ENCODE measurements around the gene TMEM141. TPM values are rescaled to one million over a fixed set of nuclear protein-coding genes. Genes with fewer than 3 reads are reported as not detected.
A peak's percentile ranks its signal among the peaks of the same experiment; 100 is the strongest.
"Not testable (repeated sequence)": the region's sequence is repeated elsewhere in the genome, so short reads cannot be mapped to it uniquely, and the experiment has no call there.

Gene TMEM141
- total RNA-seq, 1 donor from 2014 or later = 15.9 TPM

DNA sequence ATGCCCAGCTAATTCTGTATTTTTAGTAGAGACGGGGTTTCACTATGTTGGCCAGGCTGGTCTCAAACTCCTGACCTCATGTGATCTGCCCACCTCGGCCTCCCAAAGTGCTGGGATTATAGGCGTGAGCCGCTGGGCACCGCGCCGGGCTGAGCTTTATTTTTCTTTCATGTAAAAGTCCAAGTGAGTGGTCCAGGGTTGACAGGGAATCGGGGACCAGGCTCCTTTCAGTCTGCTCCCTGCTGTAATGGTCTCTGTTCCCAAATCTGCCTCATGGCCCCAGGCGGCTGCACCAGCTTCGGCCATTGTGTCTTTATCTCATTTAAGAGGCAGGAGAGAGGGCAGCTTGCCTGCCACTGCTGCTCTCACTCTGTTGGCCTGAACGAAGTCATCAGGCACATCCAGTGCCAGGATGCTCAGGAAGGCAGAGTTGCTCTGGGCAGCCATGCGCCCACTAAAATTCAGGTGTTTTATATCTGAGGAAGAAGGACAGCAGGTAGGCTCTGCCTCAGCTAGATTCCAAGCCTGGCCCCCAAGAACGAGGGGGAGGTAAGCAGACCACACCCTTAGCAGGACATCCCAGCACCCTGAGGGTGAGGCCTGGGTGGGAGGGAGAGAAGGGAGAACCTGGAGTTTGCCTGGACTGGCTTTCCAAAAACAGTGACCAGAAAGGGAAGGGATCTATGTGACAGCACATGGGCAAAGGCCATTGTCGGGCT is 3.3 kb downstream of the TMEM141 start:
- DNase-seq = no peak

DNA sequence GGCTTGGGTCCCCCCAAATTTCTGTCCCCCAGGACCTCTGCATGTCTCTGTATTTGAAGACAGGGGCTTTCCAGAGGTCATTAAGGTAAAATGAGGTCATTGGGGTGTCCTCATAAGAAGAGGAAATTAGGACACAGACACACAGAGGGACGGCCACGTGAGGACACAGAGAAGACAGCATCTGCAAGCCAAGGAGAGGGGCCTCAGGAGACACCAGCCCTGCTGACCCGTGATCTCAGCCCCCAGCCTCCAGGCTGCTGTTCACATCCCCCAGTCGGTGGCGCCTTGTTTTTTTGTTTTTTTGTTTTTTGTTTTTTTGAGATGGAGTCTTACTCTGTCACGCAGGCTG is 3.8 kb downstream of the TMEM141 start:
- no peak for DNase-seq

DNA sequence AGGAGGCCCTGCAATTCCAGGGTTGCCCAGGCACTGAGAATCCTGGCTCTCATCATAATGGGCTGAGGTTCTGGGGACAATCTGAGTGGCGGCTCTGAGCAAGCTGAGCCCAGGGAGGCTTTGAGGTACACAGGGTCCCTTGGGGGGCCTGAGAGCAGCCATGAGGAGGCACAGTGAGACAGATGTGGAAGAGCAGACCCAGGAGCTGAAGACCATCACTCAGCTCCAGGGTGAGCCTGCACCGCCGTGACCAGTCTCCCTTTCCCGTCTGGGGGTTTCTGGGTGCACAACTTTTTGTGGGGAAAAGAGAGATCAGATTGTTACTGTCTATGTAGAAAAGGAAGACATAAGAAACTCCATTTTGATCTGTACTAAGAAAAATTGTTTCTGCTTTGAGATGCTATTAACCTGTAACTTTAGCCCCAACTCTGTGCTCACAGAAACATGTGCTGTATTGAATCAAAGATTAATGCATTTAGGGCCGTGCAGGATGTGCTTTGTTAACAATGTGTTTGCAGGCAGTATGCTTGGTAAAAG is 5.2 kb downstream of the TMEM141 start, which contains the start of gene CCDC183:
Gene CCDC183 (plus strand): TSS at position 101 of the 537 bp plus-strand sequence. CDS start 60 bp downstream, at position 161.
- DNase-seq = no peak

DNA sequence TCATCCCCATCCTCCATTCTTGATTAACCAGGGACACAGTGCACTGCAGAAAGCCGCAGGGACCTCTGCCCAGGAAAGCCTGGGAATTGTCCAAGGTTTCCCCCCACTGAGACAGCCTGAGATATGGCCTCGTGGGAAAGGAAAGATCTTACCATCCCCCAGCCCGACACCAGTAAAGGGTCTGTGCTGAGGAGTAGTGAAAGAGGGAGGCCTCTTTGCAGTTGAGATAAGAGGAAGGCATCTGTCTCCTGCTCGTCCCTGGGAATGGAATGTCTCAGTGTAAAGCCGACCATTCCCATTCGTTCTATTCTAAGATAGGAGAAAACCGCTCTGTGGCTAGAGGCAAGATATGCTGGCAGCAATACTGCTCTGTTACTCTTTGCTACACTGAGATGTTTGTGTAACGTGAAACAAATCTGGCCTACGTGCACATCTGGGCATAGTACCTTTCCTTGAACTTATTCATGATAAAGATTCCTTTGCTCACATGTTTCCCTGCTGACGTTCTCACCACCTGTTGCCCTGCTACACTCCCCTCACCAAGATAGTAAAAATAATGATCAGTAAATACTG is 5.7 kb downstream of the TMEM141 start:
- DNase-seq = not testable (repeated sequence)

DNA sequence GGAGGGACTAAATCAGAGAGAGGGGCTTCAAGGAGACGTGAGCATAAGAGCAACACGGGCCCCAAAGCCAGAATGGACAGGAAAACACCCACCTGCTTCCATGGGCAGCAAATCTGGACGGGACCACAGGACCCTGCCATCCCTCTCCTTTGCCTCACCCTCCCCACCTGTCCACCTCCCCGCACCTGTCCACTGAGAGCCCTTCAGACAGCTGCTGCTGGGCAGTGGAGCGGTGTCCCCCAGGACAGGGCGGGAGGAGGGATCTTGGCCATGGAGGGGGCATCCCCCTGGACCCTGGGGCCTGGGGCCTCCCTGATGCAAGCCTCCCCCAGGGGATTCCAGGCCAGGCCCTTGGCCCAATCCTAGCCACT is 7.5 kb downstream of the TMEM141 start:
- DNase-seq = no peak

DNA sequence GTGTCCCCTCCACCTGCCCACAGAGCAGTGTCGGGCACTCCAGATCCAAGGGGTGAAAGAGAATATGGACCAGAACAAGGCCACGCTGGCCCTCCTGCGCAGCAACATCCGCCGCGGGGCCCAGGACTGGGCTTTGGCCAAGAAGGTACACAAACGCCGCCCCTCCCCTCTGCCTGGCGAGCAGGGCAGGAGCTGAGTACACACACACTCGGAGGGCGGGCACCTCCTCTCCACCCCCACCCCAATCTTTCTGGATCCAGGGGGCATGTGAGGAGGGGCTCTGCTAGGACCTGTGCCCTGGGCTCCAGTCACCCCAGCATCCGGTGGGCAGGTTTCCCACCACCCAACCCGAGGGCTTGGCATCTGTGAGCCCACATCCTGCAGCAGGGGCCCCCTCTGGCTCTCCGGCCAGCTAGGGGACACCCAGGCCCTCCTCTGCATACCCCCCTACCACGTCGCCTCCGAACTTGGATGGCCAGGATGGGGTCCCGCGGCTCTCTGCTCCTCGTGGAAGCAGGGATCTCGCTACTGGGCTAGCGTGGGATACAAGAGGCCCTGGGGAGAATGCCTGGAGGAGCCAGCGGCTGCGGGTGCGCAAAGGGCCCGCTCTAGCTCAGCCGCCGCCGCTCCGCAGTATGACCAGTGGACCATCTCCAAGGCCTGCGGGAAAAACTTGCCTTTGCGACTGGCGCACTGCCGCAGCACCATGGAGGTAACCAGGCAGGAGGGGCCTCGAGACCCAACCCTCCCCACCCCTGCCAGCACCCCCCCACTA is 8.1 kb downstream of the TMEM141 start:
- no peak for DNase-seq

DNA sequence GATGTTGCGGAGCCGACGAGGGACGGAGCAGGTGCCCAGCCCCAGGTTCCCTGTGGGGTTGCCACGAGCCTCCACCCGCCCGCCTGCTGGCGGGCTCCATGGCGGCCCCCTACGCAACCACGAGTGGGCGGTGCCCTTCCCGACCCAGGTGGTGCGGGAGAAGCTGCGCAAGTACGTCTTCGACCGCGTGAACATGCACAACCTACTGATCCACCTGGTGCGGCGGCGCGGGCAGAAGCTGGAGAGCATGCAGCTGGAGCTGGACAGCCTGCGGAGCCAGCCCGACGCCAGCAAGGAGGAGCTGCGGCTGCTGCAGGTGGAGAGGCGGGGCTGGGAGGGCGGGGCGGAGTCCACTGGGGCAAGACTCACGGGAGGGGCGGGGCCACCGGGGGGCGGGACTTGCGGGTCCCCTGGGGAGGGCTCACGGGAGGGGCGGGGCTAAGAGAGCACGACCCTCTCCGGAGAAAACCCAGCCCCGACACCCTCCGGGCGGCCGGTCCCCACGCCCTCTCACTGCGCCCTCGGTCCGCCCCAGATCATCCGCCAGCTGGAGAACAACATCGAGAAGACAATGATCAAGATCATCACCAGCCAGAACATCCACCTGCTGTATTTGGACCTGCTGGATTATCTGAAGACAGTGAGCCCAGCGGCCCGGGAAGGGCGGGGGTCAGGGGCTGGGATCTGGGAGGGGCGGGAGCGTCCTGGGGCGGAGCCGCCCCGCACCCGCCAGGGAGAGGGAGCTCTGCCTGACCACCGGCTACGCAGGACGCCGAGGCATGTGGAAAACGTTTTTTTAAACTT is 8.9 kb downstream of the TMEM141 start:
- DNase-seq = peak; percentile 77

DNA sequence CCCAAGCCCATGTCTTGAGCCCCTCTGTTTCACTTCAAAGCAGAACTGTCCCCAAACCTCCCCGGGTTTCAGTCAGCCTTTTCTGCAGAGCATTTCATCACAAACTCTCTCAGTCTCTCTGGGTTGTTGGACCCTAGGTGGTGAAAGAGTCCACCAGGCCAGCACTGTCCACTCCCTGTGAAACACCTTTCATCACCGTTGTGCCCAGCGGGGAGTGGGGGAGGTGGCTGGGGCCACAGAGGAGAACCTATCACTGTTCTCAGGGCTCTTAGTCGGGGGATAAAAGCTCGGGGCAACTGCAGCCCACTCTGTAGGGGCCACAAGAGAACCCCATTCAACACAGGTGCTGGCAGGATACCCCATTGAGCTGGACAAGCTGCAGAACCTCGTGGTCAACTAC is 11.2 kb downstream of the TMEM141 start:
- DNase-seq = no peak

DNA sequence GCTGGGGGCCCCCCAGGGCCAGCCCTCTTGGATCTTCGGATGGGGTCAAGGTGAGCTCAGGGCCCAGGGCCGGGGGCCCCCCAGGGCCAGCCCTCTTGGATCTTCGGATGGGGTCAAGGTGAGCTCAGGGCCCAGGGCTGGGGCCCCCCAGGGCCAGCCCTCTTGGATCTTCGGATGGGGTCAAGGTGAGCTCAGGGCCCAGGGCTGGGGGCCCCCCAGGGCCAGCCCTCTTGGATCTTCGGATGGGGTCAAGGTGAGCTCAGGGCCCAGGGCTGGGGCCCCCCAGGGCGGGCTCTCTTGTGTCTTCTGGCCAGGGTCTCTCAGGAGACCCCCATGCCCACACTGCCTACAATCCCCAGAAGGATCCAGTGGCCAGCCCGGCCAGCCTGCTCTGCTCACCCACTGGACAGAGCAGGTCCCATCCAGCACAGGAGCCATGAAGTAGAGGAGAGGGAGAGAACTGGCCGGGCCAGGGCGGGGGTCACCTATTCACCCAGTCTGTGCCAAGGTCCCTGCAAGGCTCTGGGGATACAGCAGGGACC is 11.9 kb downstream of the TMEM141 start:
- DNase-seq = not testable (repeated sequence)

DNA sequence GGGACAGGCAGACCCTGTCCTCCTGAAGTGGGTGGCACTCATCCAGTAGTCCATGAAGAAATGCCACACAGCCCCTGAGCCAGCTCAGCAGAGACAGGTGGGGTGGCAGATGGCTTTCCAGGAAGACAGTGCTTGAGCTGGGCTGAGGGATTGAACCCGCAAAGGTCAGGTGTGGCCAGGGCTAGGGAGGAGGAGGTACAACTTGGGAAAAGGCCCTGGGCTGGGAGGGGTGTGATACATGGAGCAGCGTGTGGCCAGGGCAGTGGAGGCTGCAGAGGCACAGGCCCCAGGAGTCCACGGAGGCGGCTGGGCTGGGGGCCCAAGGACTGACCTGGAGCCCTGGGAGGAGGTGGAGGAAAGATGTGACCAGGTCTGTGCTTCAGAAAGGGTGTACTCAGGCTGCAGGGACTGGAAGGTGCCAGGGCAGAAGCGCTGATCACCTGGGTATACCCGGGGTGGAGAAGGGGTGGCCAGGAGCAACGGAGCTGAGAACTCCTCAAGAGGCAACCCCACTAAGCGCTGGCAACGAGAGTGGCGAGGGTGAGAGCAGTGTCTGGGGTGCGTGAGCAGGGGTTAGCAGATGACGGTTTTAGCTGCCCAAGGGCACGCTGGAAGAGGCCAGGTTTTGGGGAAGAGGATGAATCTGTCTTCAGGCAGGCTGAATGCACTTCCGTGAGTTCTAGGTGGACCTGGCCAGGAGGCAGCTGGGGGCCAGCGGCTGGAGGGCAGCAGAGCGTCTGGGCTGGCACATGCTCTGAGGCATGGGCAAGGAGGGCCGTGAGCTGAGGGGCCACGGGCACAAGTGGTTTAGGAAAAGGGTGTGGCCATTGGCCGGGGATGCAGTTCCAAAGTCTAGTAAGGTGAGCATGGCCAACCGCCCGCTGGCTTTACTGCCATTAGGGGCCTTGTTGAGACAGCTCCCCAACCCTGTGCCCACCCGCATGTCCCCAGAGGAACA is 12.7 kb downstream of the TMEM141 start:
- no peak for DNase-seq

DNA sequence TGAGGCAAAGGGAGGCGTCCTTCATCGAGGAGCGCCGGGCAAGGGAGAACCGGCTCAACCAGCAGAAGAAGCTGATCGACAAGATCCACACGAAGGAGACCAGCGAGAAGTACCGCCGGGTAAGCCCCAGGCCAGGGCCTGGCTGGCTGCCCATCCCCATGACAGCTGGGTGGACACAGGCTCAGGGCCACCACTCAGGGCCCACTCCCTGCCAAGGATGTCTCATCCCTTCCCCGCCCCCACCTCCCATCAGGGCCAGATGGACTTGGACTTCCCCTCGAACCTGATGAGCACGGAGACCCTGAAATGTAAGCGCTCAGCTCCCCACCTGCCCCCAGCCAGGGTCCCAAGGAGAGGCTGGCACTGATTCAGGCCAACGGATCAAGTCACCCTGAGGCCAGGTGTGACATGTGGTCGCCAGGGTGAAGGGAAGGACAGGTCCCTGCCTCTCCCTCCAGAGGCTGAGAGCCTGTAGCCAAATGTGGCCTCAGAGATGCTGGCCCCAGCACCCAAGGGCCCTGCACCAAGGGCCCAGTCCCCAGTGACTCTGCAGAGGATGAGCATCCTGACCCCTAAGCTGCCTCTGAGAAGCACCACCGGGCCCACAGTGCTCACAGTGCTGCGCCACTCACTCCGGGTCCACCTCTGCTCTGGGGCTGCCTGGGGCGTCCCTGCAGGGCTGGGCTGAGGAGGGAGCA is 13.5 kb downstream of the TMEM141 start:
- no peak for DNase-seq

DNA sequence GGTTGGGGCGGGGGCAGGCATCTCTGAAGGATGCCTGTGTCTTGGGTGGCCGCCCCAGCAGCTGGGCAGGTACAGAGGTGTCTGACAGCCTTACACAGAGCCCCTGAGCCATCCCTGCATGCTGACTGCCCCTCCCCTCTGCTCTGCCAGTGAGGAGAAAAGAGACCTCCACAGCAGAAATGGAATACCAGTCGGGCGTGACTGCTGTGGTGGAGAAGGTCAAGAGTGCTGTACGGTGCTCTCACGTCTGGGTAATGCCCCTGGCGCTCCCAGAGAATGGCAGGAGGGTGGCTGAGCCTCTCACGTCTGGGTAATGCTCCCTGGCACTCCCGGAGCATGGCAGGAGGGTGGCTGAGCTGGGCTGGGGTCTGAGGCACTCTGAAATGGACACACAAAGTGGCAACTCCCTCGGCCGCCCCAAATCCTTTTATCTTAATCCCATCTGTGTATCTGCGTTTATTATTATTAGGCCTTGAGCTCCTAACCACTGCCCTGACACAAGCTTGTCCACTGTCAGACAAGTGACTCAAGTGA is 14.1 kb downstream of the TMEM141 start:
- no peak for DNase-seq

DNA sequence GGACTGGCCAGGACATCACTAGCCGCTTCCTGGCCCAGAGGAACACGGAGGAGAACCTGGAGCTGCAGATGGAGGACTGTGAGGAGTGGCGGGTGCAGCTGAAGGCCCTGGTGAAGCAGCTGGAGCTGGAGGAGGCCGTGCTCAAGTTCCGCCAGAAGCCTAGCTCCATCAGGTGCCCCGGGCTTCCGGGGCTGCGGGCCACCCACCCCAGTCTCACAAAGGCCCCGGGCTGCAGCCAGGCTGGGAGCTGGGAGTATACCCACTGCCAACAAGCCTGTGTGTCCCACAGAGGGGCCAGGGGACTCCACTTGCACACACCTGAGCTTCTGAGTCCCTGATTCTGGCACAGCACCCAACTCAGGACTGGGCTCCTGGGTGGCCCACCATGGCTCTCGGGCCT is 14.9 kb downstream of the TMEM141 start:
- DNase-seq = no peak

DNA sequence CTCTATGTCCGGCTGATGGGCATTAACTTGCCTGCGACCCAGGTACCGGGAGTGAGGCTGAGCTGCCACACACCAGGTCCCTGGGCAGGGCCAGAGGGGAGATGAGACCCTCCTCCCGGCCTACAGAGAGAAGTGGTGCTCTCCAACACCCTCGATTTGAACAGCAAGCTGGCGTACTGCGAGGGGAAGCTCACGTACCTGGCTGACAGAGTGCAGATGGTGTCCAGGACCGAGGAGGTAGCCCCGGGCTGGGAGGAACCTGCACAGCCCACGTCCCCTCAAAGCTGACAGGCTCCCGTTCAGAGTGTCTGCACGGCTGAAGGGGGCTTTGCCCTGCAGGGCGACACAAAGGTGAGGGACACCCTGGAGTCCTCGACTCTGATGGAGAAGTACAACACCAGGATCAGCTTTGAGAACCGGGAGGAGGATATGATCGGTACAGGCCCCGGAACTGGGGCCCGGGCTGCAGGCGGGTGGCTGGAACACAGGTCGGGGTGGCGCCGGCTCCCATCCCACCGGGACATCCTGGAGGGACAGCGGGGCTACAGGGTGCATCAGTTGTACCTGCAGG is 15.6 kb downstream of the TMEM141 start:
- DNase-seq = no peak

DNA sequence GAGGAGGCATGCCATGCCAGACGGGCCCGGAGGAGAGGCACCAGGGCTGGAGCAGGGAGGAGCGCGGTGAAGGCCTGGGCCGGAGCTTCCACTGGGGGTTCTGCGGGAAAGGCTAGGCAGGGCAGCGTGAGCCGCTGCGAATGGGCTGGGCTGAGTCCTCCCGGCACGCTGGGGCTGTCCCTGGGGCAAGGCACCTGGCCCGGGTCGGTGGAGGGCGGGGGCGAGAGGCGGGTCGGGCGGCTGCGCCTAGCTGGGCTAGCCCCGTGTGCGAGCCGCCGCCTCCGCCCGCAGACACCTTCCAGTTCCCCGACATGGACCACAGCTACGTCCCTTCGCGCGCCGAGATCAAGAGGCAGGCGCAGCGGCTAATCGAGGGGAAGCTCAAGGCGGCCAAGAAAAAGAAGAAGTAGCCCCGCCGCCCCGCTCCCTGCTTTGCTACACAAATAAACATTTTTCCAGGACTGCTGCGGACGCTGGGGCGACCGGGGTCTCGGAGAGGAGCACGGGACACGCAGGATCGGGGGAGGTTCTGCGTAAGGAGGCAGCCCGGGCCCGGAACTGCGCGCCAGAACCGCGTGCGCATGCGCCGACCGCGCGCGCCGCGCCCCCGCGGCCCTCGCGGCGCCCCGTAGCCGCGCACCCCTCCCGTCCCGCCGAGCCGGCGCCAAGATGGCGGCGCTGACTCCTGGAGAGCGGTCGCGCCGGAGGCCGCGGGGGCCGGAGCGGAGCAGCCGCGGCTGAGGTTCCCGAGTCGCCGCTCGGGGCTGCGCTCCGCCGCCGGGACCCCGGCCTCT is 16.3 kb downstream of the TMEM141 start, which contains the start of gene RABL6:
Gene RABL6 (plus strand): TSS at position 668 of the 794 bp plus-strand sequence. CDS start 249 bp downstream, outside the sequence.
- peak; percentile 64 for DNase-seq

DNA sequence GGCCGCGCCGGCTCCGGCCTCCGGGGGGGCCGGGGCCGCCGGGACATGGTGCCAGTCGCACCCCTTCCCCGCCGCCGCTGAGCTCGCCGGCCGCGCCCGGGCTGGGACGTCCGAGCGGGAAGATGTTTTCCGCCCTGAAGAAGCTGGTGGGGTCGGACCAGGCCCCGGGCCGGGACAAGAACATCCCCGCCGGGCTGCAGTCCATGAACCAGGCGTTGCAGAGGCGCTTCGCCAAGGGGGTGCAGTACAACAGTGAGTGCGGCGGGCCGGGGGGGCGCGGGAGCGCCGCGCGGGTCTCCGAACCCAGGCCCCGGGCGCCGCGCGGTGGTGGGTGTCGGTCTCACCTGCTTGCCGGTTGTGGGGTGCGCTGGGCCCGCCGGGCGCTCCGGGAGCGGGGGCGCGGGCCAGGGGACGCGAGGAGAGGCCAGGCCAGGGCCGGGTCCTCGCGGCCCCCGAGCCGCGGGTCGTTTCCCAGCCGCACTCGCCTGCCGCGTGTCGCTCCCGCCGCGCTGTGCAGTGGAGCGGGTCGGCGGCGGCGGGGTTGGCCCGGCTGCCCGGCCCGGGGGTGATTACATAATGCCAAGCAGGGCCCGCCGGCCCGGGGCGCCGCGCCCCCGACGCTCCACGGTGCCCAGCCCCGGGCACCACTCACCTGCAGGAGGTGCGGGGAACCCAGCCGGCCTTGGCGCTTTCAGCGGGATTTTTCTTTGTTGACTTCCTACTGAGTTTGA is 17.1 kb downstream of the TMEM141 start:
- no peak for DNase-seq

DNA sequence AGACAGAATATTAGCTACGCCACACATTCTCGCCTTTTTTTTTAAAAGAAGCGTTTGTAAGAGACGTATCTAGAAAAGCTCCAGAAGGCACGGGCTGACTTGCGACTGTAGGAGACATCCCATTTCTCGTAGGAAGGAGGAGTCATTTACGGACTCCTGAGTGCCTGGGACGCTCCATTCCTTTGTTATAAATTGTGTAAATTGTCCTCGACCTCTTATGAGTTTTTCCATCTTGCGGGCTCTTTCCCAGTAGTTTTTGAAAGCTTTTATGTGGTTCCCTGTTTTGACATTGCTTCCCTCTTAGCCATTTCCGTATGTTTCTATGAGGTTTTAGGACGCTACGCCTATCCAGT is 17.6 kb downstream of the TMEM141 start:
- no peak for DNase-seq
